HK-2 (cell line): ENCODE data around the gene TNIK.

ENCODE experiments used
- DNase-seq: peaks from one replicate; pipeline ENCODE4 v3.0.0-alpha.2; 2018; ENCODE audit not compliant: unreplicated experiment

The TNIK gene

DNA sequence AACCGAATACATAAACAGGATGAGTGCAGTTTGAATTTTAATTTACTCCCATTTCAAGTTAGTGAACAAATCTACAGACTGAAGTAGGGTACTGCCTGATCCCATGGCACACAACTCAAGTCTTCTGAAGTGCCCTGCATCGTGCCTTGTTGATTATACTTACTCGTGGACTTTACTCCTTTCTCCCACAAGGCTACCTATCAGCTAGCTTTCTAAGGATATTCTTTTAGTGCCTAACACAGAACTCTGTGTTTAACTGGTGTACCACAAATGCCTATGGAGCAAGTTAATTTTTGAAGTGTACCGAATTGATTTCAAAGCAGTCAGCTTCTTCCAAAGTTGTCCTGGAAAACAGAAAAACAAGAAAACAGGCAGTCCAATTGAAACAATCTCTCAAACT lies 119.8 kb downstream of the TNIK start:
- no peak for DNase-seq

DNA sequence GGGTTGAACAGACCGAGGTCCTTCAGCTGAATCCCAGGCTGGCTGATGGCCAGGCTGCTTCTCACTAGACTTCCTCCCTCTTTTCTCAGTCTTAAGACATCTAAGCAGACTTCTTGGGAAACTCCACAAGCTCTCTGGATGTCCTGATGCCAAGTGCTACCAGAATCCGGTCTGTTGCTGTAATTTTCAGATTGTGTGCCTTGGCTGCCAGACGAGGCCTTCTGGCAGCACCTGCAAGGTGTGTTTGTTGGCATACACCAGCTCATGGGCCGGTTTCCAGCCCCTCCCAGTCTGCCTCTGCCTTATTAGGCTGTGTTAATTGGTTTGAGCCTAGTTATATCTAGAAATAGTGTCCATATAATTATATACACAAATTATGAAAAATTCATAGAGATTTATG lies 120.6 kb downstream of the TNIK start:
- DNase-seq: no peak

DNA sequence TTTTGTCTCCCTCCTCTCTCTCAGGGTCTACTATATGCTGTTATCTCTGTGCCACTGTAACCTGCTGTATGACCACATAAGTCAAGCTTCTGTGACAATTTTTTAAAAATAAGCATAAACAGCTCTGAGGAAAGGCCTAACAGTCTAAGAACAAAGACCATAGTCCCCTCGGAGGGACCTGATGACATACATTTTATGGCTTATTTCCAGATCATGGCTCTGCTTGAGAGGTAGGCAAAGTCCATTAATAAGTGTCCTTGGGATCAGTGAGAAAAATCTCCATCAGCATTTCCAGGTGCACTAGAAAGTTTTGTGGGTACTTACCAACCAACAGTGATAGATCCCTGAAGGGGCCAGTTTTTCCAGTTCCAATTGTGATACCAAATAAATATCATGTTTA lies 123.8 kb downstream of the TNIK start:
- DNase-seq: no peak

GRCh38 chr3:171335559-171335958 lies 124.6 kb downstream of the TNIK start:
- DNase-seq: no peak

DNA sequence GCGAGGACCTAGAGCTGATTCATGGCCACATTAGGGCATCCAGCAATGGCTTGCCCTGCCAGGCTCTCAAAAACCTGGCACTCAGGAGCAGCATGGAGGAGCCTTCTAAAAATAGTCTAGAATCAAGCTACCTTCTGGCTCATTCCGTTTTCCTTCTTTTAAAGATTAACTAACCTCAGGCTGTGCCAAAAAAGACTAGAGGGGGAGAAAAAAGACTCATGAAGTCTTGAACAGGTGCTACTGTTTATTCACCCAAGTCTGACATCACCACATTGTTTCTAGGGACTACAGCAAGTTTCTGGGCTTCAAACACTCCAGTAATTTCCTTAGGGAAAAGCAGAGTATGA lies 125.8 kb downstream of the TNIK start:
- no peak for DNase-seq

- no peak for DNase-seq
These were observed 126.3 kb downstream of the TNIK start for GRCh38 chr3:171333784-171334464.

- no peak for DNase-seq
These were observed 129.3 kb downstream of the TNIK start for GRCh38 chr3:171330938-171331337.

DNA sequence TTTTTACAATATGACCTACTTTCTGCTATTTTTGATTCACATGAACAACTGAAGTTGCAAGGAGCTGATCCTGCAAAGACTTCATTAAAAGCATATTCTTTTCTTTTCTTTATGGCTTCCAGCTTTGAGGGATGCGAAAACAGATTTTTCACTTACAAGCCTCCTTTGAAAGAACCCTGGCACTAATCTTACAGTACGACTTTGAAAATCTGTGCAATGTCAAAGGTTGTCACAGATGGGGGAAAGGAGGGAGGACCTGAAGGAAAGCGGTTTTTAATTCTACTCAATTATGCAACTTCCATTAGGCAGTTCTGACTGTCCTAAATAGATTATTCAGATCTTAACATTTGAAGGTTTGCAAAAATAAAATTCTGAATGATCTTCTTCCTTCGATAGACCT lies 130.5 kb downstream of the TNIK start:
- DNase-seq: no peak

DNA sequence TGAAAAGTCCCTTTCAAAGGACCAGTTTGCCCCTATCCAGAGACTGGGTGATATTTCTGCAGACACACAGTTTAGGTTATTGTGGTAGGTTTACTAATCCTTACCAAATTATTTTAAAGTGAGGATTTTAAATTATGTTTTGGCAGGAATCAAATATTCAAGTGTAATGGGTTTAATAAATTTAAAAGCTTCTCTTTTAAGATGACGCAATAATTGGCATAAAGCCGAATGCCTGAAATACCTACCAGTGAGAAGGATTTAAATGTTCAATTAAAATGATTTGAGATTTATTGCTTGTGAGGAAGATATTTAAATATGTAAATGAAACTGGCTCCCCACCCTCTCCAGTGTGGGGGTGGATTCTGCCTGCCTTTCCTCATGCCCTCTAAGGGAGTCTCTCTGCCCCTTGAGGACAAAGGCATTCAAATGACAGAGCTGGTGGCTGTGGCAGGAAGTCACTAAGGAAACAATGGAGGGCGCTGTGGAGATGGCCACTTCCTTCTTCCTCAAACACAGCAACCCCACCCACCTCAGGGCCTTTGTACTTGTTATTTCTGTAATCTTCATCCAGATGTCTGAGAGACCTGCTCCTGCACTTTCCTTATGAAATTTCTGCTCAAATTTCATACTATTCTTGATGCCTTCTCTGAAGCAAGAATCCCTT lies 131.7 kb downstream of the TNIK start:
- DNase-seq: no peak

DNA sequence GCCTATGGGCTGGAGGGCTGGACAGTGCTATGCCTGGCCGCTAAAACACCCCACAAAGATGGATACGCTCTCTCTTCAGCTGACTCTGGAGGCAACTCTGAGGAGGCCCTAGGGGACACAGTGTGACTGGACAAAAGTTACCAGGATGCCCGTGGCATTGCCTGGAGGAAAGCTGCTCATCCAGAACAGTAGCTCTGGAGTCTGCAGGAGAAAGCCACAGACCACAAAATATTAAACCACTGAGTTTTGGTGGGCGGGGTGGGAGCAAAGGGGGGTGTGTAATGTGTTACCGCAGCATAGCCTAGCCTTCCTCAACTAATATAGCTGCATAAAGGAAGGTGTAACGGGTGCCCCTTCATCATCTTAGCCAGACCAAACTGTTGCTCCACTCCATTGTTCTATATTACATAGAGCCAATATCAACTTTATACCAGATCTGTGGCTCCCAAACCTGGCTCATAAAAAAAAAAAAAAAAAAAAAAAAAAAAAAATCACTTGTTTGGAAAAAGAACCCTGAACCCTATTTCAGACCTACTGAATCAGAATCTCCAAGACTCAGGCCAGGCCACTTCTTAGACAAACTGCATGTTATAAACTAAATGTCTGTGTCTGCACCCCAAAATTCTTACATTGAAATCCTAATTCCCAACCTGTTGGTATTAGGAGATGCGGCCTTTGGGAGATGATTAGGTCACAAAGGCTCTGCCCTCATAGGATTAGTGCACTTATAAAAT lies 132.6 kb downstream of the TNIK start:
- peak; percentile 71 for DNase-seq

DNA sequence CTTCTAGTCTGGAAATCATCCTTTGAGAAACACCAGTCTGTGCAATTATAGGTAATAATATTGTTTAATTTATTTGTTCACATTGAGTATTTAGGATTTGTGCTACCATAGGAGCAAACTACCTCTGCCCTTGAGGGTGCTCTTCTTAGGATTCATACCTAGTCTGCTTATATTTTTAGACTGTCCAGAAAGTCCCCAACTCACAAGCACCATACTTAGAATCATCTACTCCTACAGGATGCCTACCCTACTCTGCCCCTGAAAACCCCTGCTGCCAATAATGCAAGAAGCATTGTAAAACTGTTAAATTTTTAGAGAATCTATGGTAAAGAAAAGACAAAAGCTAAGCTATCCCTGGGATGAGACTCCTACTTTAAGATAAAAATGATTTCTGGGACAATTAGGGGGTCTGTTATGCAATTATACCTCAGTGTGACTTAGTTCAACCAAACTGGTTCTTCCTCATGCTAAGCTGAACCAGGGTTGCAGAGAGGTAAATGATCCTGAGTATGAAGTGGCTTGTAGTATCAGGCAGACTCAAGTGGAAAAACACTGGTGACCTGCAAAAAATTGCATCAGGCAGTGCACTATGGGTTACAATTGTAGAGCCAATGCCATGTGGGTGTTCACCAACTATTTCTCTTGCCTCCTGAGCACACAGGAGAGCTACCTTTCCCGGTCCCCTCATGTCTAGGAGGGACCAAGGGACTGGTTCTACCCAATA lies 133.3 kb downstream of the TNIK start:
- DNase-seq: no peak

GRCh38 chr3:171323938-171324536 lies 136.2 kb downstream of the TNIK start:
- no peak for DNase-seq

DNA sequence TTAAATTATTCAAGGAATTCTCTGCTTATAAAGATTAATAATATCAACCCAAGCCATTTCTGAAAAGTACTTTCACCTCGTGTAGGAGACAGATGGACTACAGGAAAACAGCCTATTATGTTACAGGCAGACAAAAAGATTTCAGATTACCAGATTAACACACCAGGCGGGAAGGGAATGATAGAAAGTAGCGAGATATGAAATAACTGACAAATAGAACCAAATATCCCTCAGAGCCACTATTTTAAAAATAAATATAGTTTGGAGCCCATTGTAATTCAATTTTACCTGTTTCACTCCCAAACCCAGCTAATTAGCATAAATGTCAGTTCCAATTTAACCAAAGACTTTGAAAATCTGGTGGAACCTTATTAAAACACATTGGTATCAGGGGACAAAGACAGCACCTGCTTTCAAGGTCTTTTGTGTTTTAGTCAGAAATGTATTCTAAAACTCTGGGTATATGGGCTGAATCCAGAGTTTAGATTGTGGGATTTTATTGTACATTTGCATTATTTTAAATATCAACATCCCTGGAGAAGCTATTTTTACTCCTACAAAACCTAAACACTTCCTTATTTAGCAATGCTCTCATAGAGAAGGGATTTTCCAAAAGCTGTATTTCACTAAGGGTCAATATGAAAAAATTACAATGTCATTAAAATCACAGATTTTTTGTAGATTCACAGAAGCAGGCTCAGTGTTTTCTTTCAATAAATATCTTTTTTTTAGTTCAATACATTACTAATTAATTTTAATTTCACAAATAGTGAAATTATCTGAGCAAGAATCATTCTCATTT lies 138.4 kb downstream of the TNIK start:
- DNase-seq: no peak

- no peak for DNase-seq
These were observed 139.3 kb downstream of the TNIK start for GRCh38 chr3:171320750-171321558.

DNA sequence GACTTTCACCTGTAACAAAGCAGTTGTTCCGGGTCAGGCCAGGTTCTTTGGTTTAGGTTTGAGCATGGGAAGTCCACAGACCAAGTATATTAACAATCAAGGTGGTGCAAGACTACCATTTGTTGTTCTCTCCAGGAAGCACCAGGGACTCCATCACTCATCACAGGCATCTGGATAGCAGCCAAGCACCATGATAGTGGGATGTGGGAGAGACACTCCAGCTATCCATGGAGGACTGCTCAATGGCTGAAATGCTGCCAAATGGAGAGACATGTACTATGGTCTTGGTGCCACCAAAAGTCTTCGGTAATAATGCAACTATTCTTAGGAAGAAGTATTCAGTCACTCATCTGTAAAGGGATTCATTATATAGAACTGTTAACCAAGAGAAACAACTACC lies 143.0 kb downstream of the TNIK start:
- no peak for DNase-seq

- DNase-seq: no peak
These were observed 144.3 kb downstream of the TNIK start for GRCh38 chr3:171315919-171316318.

DNA sequence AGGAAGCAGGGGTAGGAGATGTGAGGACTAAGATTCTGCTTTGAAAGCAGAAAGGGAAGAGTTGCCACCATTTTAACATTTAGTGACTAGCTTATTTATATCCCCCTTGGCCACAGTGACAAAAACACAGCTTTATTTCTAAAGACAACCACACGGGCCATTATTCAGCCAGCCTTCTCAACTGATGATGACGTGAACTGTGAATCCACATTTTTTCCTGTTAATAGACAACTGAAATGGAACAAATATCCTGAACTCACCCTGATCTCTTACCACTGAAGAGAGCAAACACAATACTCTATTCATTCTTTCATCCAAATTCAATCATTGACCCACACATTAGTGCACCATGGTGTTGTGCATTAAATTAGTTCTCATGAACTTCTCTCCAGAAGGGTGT lies 145.1 kb downstream of the TNIK start:
- peak; percentile 60 for DNase-seq

- DNase-seq: peak; percentile 41
These were observed 145.9 kb downstream of the TNIK start for GRCh38 chr3:171314341-171314740.

- DNase-seq: no peak
These were observed 146.5 kb downstream of the TNIK start for GRCh38 chr3:171313702-171314101.

DNA sequence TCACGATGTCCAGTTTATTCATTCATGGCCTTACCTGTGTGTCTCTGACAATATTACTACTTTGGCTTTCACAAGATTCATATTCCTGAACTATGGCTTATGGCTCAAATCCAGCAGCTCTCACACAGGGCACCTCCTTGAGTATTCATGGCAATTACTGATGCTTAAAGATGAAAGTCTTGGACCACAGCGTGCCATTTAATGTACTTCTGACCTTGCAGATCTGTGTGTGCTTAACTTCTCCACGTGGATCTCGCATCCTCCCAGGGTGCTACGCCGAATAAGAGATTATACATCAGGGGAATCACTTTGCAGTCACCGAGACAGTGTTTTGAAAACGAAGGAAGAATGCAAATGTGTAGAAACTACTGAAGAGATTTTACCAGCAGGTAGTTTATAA lies 147.5 kb downstream of the TNIK start:
- DNase-seq: no peak
